ENCODE results near the gene TMEM200A.
A peak's percentile ranks its signal among the peaks of the same experiment; 100 is the strongest.

Gene TMEM200A

DNA sequence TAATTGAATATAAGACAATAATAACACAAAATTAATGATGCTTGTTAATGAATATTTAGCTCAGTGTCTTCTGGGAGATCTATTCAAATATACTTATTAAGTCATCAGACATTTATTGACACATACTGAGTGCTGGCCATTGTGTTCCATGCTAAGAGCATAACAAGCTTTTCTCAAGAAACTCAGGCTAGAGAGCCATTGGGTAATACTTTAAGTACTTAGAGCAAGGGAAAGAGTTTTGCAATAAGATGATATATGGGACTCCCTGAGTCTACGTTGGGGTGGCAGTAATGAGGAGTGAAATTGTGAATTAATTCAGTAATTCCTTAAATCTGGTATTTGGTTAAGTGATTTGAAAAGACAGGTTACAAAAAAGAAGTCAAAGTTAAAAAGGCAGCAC, 11.1 kb downstream of the TMEM200A start:
- H3K4me3 ChIP-seq, result no peak overlapping the region
- no peak for TF ChIP-seq Cebpa-rat (IDR thresholded peaks at IDR 0.05)
- peaks cover 7% of the 10 kb centered on the region for H3K4me1 ChIP-seq
- no peaks in the 10 kb centered on the region for H3K27me3 ChIP-seq
- H3K9ac ChIP-seq, result no peak overlapping the region
- H3K9me3 ChIP-seq, result no peaks in the 10 kb centered on the region
- no peaks in the 10 kb centered on the region for H3K36me3 ChIP-seq
- H4K20me1 ChIP-seq, result no peaks in the 10 kb centered on the region
- H3K27ac ChIP-seq, result no peak overlapping the region
- no peak overlapping the region for H3K4me2 ChIP-seq

- Histone ChIP-seq H3K27ac (no peak overlapping the region), H3K4me1 (peaks cover 12% of the 10 kb centered on the region), H3K4me2 (no peak overlapping the region), H3K9me3 (no peaks in the 10 kb centered on the region), H3K36me3 (no peaks in the 10 kb centered on the region), H3K27me3 (no peaks in the 10 kb centered on the region), H3K9ac (no peak overlapping the region), H4K20me1 (no peaks in the 10 kb centered on the region), H3K4me3 (no peak overlapping the region)
- no peak for TF ChIP-seq Cebpa-rat (IDR thresholded peaks at IDR 0.05)
Observed at GRCh38 chr6:130377371-130377770, 11.6 kb downstream of the TMEM200A start.

DNA sequence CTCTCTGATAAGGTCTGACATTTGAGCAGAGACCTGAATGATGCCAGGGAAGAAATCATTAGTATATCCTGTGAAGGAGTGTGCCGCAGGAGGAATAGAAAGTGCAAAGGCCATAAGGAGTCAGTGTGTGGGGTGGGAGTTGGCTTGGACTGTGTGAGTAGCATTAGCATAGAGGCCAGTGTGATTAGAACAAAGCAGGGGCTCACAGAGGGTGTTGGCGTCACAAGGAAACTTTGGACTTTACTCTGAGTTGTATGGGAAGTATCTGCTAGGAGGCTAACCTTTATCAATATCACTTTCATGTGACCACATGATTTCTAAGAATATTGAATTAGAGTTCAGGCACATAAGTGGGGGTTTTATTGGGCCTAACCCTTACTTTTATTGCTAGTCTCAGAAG, 12.1 kb downstream of the TMEM200A start:
- TF ChIP-seq Cebpa-rat (IDR thresholded peaks at IDR 0.05), result no peak
- Histone ChIP-seq H3K27ac (no peak overlapping the region), H3K4me2 (no peak overlapping the region), H3K9me3 (no peaks in the 10 kb centered on the region), H3K4me1 (peaks cover 17% of the 10 kb centered on the region), H4K20me1 (no peaks in the 10 kb centered on the region), H3K9ac (no peak overlapping the region), H3K36me3 (no peaks in the 10 kb centered on the region), H3K4me3 (no peak overlapping the region), H3K27me3 (no peaks in the 10 kb centered on the region)

DNA sequence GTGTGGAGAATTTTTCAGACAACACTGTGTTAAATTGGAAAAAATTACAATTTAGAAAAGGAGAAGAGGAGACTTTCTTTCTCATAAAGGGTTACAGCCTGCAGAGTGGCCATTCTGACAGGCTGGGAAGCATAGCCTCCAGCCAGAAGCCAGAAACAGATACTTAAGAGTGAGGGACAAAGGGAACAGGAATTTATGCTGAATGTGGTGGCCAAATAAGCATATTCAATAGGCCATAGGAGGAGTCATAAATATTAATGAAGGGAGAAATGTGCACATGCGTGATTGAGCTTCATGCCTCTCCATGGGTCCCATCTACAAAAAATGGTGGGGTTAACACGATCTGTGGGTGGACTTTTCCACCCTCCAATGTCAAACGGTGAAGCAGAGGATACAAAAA, 13.4 kb downstream of the TMEM200A start:
- H3K4me3 ChIP-seq, result no peak overlapping the region
- no peak overlapping the region for H3K9ac ChIP-seq
- H3K36me3 ChIP-seq, result no peaks in the 10 kb centered on the region
- H3K27me3 ChIP-seq, result no peaks in the 10 kb centered on the region
- TF ChIP-seq Cebpa-rat (IDR thresholded peaks at IDR 0.05), result no peak
- H3K27ac ChIP-seq, result no peak overlapping the region
- no peak overlapping the region for H3K4me2 ChIP-seq
- no peaks in the 10 kb centered on the region for H3K9me3 ChIP-seq
- H3K4me1 ChIP-seq, result peaks cover 19% of the 10 kb centered on the region
- H4K20me1 ChIP-seq, result no peaks in the 10 kb centered on the region

DNA sequence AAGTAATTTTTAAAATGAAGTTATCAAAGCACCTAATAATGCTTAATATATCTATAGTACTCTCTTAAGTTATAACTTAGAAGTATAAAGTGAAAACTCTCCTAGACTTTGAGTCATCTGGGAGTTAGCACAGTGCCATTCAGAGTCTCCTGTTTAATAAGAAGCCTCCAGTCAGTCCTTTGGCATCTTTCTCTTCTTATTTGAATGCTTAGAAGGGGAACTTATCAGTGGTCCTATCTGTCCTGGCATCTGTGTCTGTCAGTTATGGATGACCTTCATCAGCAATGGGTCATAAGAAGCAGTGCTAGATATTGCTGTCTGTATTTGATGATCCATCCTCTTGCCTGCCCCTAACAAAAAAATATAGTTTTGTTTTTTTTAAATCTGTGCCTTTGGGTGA, 15.2 kb downstream of the TMEM200A start:
- Histone ChIP-seq H4K20me1 (no peaks in the 10 kb centered on the region), H3K36me3 (no peaks in the 10 kb centered on the region), H3K27ac (no peak overlapping the region), H3K9ac (no peak overlapping the region), H3K4me3 (no peak overlapping the region), H3K9me3 (no peaks in the 10 kb centered on the region), H3K4me2 (no peak overlapping the region), H3K4me1 (peaks cover 19% of the 10 kb centered on the region), H3K27me3 (no peaks in the 10 kb centered on the region)
- TF ChIP-seq Cebpa-rat (IDR thresholded peaks at IDR 0.05), result no peak

DNA sequence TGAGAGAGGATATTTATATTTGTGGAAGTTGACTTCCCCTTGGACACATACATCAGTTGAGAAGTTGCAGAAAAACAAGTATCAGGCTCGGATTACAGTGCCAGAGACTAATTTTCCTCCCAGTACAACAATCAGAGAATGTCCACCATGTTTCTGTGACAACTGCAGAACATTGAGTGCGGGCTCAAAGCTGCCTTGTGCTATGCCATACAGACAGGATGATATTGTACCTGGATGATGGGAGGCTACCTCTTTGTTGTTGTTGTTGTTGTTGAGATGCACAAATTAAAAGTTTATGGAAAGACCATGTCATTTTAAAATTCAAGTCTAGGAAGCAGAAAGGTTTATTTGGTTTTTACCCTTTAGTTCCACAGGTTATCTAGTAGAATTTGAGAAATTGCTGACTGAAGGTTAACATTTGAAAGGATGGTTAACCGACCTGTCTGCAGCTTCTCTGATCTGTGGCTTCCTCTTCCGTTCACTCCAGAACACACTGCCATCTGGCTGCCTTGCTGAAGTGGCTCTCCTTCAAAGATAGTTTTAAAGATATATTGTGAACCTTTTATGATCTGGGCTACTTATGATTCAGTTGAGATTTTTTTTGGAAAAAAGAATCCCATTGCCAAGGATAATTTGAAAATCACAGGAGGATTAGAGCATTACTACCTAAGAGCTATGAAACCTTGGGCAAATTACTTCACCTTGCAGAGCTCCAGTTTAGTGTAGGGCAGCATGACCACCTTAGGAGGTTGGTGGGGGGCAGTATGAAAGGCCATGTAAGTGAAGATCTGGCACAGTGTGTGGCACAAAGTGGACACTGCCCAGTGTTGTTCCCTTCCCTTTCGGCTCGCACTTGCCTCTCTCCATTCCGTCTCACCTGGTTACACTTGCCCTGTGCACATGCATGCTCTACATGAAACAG, 15.9 kb downstream of the TMEM200A start:
- Histone ChIP-seq H3K27ac (no peak overlapping the region), H3K9ac (no peak overlapping the region), H3K36me3 (no peaks in the 10 kb centered on the region), H4K20me1 (no peaks in the 10 kb centered on the region), H3K4me1 (peaks cover 19% of the 10 kb centered on the region), H3K27me3 (no peaks in the 10 kb centered on the region), H3K4me2 (peak overlapping the region; percentile 25; the same call in 1 of the 2 replicates), H3K9me3 (no peaks in the 10 kb centered on the region), H3K4me3 (no peak overlapping the region)
- no peak for TF ChIP-seq Cebpa-rat (IDR thresholded peaks at IDR 0.05)

DNA sequence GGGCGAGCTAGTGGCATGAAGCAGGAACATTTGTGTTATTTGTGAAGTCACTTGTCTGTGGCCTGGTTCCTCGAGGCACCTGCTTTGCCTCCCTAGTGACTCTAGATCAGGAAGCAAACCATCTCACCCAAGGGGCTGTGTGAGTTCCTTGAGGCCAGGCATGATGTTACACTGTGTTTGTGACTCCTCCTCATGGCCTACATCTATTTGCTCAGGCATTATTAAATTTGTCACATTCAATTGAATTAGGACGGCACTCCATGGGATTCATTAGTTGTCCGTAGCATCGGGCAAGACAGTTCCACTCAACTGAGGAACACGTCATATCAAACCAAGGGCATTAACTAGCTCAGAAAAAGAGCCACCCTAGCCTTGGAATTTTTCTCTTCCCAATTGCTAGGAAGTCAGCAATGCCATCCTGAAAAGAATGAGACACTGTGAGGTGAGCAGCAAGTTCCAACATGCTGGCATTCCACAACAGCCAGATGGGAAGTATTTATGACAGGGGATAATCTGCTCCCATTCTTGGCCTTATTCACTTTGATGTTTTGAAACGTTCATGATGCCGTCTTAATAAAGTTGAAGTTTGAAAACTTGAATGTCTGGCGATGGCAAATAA, 17.2 kb downstream of the TMEM200A start:
- Histone ChIP-seq H4K20me1 (no peaks in the 10 kb centered on the region), H3K9ac (no peak overlapping the region), H3K4me1 (peaks cover 19% of the 10 kb centered on the region), H3K27me3 (no peaks in the 10 kb centered on the region), H3K4me2 (no peak overlapping the region), H3K27ac (no peak overlapping the region), H3K9me3 (no peaks in the 10 kb centered on the region), H3K36me3 (no peaks in the 10 kb centered on the region), H3K4me3 (no peak overlapping the region)
- no peak for TF ChIP-seq Cebpa-rat (IDR thresholded peaks at IDR 0.05)

GRCh38 chr6:130385064-130385695, 19.4 kb downstream of the TMEM200A start:
- no peaks in the 10 kb centered on the region for H4K20me1 ChIP-seq
- H3K9me3 ChIP-seq, result no peaks in the 10 kb centered on the region
- H3K9ac ChIP-seq, result no peak overlapping the region
- no peaks in the 10 kb centered on the region for H3K27me3 ChIP-seq
- H3K36me3 ChIP-seq, result no peaks in the 10 kb centered on the region
- no peak overlapping the region for H3K4me3 ChIP-seq
- no peak for TF ChIP-seq Cebpa-rat (IDR thresholded peaks at IDR 0.05)
- H3K4me1 ChIP-seq, result peaks cover 19% of the 10 kb centered on the region
- H3K27ac ChIP-seq, result no peak overlapping the region
- H3K4me2 ChIP-seq, result no peak overlapping the region

- Histone ChIP-seq H3K27me3 (no peaks in the 10 kb centered on the region), H3K9ac (no peak overlapping the region), H3K4me3 (no peak overlapping the region), H3K4me1 (no peaks in the 10 kb centered on the region), H3K36me3 (no peaks in the 10 kb centered on the region), H3K9me3 (no peaks in the 10 kb centered on the region), H3K4me2 (no peak overlapping the region), H3K27ac (no peak overlapping the region), H4K20me1 (no peaks in the 10 kb centered on the region)
- TF ChIP-seq Cebpa-rat (IDR thresholded peaks at IDR 0.05), result no peak
Observed at GRCh38 chr6:130389142-130389541, 23.3 kb downstream of the TMEM200A start.

DNA sequence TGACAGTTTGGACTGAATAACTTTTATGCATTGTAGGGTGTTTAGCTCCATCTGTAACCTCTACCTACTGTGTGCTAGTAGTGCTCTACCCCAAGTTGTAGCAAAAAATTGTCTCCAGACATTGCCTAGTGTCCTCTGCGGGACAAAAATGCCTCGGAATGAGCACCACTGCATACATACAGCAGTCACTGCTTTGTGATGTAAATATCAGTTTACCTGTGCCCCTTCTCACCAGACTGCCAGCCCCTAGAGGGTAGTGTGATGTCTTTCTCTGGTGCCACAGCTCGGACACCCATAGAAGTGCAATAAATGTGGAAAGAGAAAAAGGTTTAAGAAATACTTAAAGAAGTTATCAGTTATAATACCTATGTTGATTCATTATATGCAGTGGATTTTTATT, 25.1 kb downstream of the TMEM200A start:
- Histone ChIP-seq H3K9ac (no peak overlapping the region), H3K36me3 (no peaks in the 10 kb centered on the region), H4K20me1 (no peaks in the 10 kb centered on the region), H3K4me1 (no peaks in the 10 kb centered on the region), H3K9me3 (no peaks in the 10 kb centered on the region), H3K4me3 (no peak overlapping the region), H3K27me3 (no peaks in the 10 kb centered on the region), H3K27ac (no peak overlapping the region), H3K4me2 (no peak overlapping the region)
- TF ChIP-seq Cebpa-rat (IDR thresholded peaks at IDR 0.05), result no peak

Measured in BLaER1 (cell line).